HepG2 (cell line): ENCODE data around the gene GLG1. TPM values are rescaled to one million over a fixed set of nuclear protein-coding genes. Genes with fewer than 3 reads are reported as not detected.

ENCODE experiments used
- ATAC-seq: fragments of 200-7000 bp; cut with Tn5 transposase; 3 replicates; pipeline ENCODE4 v1.9.1; 2020; ENCODE audit warnings: mild to moderate bottlenecking, moderate library complexity
- BruUV-seq: library from RNA; stranded (reverse); fragments of 400-500 nt; replicated peaks from 2 replicates; lab custom pipeline; 2021; lab: Mats Ljungman, UMichigan
- CTCF ChIA-PET: fragments of 300-600 bp; formaldehyde crosslinking; extraction: SDS; loops from one replicate; lab custom pipeline; 2021; ENCODE audit warnings: low total read pairs, inconsistent platforms, low intra/inter-chr PET ratio; lab: Yijun Ruan, JAX
- POLR2A ChIA-PET: fragments of 350-600 bp; sonication (Branson Sonifier 250); formaldehyde crosslinking; loops from one replicate; lab custom pipeline; 2020; ENCODE audit warnings: antibody characterized with exemption, inconsistent platforms; lab: Yijun Ruan, JAX
- DNase-seq: peaks from one replicate; pipeline ENCODE4 v3.0.0-alpha.2; 2015; ENCODE audit warnings: low spot score
- FAIRE-seq: peaks from 3 replicates; lab custom pipeline; 2011; peaks lifted over from hg19 to GRCh38; lab: Jason Lieb, UNC
- H2AFZ ChIP-seq: one replicate; pipeline ENCODE4 v1.6.1; 2011; ENCODE audit warnings: low read length, inconsistent platforms
- H3K27ac ChIP-seq: fragments of 300-600 bp; 3 replicates; pipeline ENCODE4 v1.8.0; 2011; ENCODE audit warnings: mixed run types, mild to moderate bottlenecking, mixed read lengths, low read length, inconsistent platforms; ENCODE audit not compliant: insufficient read depth; ENCODE audit errors: extremely low read length
- H3K27me3 ChIP-seq, 2 experiments: fragments of 200-600 bp in 1 of 2; 2 replicates in 1 of 2; 3 replicates in 1 of 2; pipeline versions ENCODE4 v1.6.0 to v1.8.0; 2011; ENCODE audit warnings: low read length in 2 of 2, mild to moderate bottlenecking in 2 of 2, moderate library complexity in 2 of 2, inconsistent platforms in 1 of 2; ENCODE audit not compliant: insufficient read depth in 2 of 2, control insufficient read depth in 1 of 2
- H3K36me3 ChIP-seq, 2 experiments: fragments of 200-600 bp in 1 of 2; replicated peaks in 1 of 2; 2 replicates in 1 of 2; 3 replicates in 1 of 2; pipeline versions ENCODE4 v1.5.1 to v1.8.0; 2011; ENCODE audit warnings: low read length in 2 of 2, inconsistent platforms in 1 of 2; ENCODE audit not compliant: insufficient read depth in 2 of 2, control insufficient read depth in 1 of 2
- H3K4me1 ChIP-seq: 2 replicates; pipeline ENCODE4 v1.5.1; 2012; ENCODE audit warnings: low read length, inconsistent platforms; ENCODE audit not compliant: insufficient read depth
- H3K4me2 ChIP-seq: 2 replicates; pipeline ENCODE4 v1.6.0; 2011; ENCODE audit warnings: low read depth, low read length, inconsistent platforms
- H3K4me3 ChIP-seq, 3 experiments: fragments of 200-600 bp in 1 of 3; sonication (generic), shearing (Covaris generic) in 1 of 3; replicated peaks in 1 of 3; 2 replicates each; pipeline ENCODE4 v1.5.1; 2011 to 2016; ENCODE audit warnings: low read length in 3 of 3, inconsistent platforms in 2 of 3, low read depth in 2 of 3, mild to moderate bottlenecking in 2 of 3, control low read depth in 1 of 3, mixed read lengths in 1 of 3; ENCODE audit not compliant: insufficient read depth in 1 of 3
- H3K79me2 ChIP-seq: one replicate; pipeline ENCODE4 v1.6.1; 2011; ENCODE audit warnings: low read length, inconsistent platforms; ENCODE audit not compliant: insufficient read depth
- H3K9ac ChIP-seq: 2 replicates; pipeline ENCODE4 v1.6.0; 2011; ENCODE audit warnings: mild to moderate bottlenecking, low read depth, low read length, inconsistent platforms; ENCODE audit not compliant: insufficient read depth
- H3K9me3 ChIP-seq: 2 replicates; pipeline ENCODE4 v1.5.1; 2012; ENCODE audit warnings: mild to moderate bottlenecking, low read length
- H4K20me1 ChIP-seq: 2 replicates; pipeline ENCODE4 v1.6.0; 2011; ENCODE audit warnings: inconsistent platforms, mild to moderate bottlenecking, low read length, moderate library complexity; ENCODE audit not compliant: insufficient read depth
- DMTF1 ChIP-seq: sonication (generic); formaldehyde crosslinking; IDR thresholded peaks from 2 replicates; pipeline ENCODE4 v1.4.0; 2020; ENCODE audit warnings: mild to moderate bottlenecking, missing genetic modification reagents
- ZNF564 ChIP-seq: sonication (generic); formaldehyde crosslinking; IDR thresholded peaks from 2 replicates; pipeline ENCODE4 v1.8.1; 2023; ENCODE audit warnings: mild to moderate bottlenecking, missing genetic modification reagents
- WGBS: methylation state at CpG from one replicate; pipeline ENCODE4 v1.1.6; 2017; ENCODE audit warnings: low lambda C conversion rate; 5-methylcytosine and 5-hydroxymethylcytosine counted together
- in situ Hi-C: cut with HindIII; loops from 2 replicates; pipeline ENCODE4 v1.10.0; 2017; ENCODE audit warnings: low pct_unique_long_range_greater_than_20kb; ENCODE audit not compliant: extremely low pct_ligation_motif_present
- intact Hi-C: fragments of 100-400 bp; cut with micrococcal nuclease; formaldehyde crosslinking; loops from one replicate; pipeline ENCODE4 v1.10.0; 2022; ENCODE audit not compliant: unreplicated experiment
- polyA plus RNA-seq, 8 experiments: library from polyadenylated mRNA; depleted of rRNA in 3 of 8; stranded (reverse) in 7 of 8; unstranded in 1 of 8; fragments of >200 nt; fragmentation: Illumina TruSeq in 4 of 8; extraction: Trizol in 4 of 8; gene quantifications; 2 replicates each; pipeline versions ENCODE4 v1.2.1 to v1.2.3, GENCODE V29; 2011 to 2016; ENCODE audit warnings: low read depth in 4 of 8, missing spikeins in 1 of 8, mixed read lengths in 1 of 8; ENCODE audit not compliant: insufficient read depth in 1 of 8
- total RNA-seq, 5 experiments: library from RNA; depleted of rRNA; stranded (reverse); fragments of >200 nt; fragmentation: Illumina TruSeq; extraction: Trizol; gene quantifications; 2 replicates each; pipeline ENCODE4 v1.2.3, GENCODE V29; 2016; ENCODE audit warnings: low read depth in 1 of 5
- TF ChIP-seq, protein P1 (sequence below): sonication (generic); formaldehyde crosslinking; IDR thresholded peaks from 2 replicates; pipeline ENCODE4 v1.5.1; 2020; ENCODE audit warnings: mild to moderate bottlenecking, missing genetic modification reagents, moderate library complexity

GLG1 gene
- total and polyA plus RNA-seq, 2 of the 13 experiments (the other 11 are each of a cell fraction or from before 2014, with no cell fraction given): 87.7 to 141 TPM

DNA sequence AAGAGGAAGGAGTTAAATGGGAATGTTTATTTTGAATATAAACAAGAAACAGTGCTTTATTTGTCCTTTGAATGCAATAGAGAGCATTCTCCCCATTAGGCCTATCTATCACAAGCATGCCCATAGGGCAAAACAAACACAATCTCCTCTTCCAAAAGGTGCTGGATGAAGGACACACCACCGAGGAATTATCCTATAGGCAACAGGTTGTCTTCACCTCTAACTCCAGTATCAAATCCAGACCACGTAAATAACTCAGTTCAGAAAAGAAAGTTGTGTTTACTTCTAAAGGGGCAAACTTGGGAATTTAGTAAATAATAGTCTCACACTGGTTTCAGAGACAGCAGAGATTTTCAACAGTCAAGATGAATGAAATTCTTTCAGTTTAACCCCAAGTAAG, 101.9 kb downstream of the GLG1 start:
- ChIA-PET CTCF (no interaction called here), POLR2A (no interaction called here)
- no peak overlapping the region for H3K4me2 ChIP-seq
- TF ChIP-seq DMTF1 (CRISPR knock-in tag) (no peak), ZNF564 (CRISPR knock-in tag) (no peak)
- no peak overlapping the region for H3K27ac ChIP-seq
- no peak overlapping the region for H2AFZ ChIP-seq
- H3K4me3 ChIP-seq: no peak overlapping the region
- no peaks in the 10 kb centered on the region for H3K27me3 ChIP-seq
- H3K9me3 ChIP-seq: no peaks in the 10 kb centered on the region
- H3K79me2 ChIP-seq: no peaks in the 10 kb centered on the region
- ATAC-seq (no peak), FAIRE-seq (no peak), DNase-seq (no peak)
- H4K20me1 ChIP-seq: no peaks in the 10 kb centered on the region
- H3K9ac ChIP-seq: no peak overlapping the region
- in situ Hi-C loops (no loop called here), intact Hi-C loops (loop anchor here (10.0 kb wide), 1 partner anchor 100 kb away; the partner anchor contains the start of gene GLG1)
- BruUV-seq: no TSS peak
- H3K4me1 ChIP-seq: no peaks in the 10 kb centered on the region
- 95% methylated on average over 2 of the region's 2 CpGs for WGBS
- peaks cover 17 to 50% of the 10 kb centered on the region in 2 experiments for H3K36me3 ChIP-seq

DNA sequence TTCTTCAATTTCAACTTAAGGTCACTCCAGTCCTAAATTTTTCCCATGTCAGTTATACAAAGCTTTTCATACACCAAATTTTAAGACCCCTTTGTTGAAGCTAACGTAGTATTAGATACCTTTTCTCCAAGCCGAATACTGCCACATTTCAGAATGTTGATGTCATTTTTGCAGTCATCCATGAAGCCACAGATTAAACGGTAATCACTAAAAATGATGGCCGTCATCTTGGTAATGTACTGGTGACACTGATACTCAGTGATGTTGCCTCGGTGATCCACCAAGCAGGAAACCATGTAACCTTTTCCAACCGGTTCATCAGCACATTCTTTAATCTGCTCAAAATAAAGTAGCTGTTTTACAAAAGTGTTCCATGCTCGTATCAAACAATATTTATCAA, 103.5 kb downstream of the GLG1 start:
- FAIRE-seq (no peak), DNase-seq (no peak), ATAC-seq (no peak)
- BruUV-seq: no TSS peak
- peaks cover 20 to 50% of the 10 kb centered on the region in 2 experiments for H3K36me3 ChIP-seq
- H3K4me2 ChIP-seq: no peak overlapping the region
- TF ChIP-seq, protein P1, sequence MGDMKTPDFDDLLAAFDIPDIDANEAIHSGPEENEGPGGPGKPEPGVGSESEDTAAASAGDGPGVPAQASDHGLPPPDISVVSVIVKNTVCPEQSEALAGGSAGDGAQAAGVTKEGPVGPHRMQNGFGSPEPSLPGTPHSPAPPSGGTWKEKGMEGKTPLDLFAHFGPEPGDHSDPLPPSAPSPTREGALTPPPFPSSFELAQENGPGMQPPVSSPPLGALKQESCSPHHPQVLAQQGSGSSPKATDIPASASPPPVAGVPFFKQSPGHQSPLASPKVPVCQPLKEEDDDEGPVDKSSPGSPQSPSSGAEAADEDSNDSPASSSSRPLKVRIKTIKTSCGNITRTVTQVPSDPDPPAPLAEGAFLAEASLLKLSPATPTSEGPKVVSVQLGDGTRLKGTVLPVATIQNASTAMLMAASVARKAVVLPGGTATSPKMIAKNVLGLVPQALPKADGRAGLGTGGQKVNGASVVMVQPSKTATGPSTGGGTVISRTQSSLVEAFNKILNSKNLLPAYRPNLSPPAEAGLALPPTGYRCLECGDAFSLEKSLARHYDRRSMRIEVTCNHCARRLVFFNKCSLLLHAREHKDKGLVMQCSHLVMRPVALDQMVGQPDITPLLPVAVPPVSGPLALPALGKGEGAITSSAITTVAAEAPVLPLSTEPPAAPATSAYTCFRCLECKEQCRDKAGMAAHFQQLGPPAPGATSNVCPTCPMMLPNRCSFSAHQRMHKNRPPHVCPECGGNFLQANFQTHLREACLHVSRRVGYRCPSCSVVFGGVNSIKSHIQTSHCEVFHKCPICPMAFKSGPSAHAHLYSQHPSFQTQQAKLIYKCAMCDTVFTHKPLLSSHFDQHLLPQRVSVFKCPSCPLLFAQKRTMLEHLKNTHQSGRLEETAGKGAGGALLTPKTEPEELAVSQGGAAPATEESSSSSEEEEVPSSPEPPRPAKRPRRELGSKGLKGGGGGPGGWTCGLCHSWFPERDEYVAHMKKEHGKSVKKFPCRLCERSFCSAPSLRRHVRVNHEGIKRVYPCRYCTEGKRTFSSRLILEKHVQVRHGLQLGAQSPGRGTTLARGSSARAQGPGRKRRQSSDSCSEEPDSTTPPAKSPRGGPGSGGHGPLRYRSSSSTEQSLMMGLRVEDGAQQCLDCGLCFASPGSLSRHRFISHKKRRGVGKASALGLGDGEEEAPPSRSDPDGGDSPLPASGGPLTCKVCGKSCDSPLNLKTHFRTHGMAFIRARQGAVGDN (CRISPR knock-in tag): no peak
- ChIA-PET POLR2A (no interaction called here), CTCF (no interaction called here)
- H3K9me3 ChIP-seq: no peaks in the 10 kb centered on the region
- WGBS: 97% methylated on average over 7 of the region's 7 CpGs
- no peak overlapping the region for H3K27ac ChIP-seq
- no peak overlapping the region for H3K4me3 ChIP-seq
- no peaks in the 10 kb centered on the region for H3K4me1 ChIP-seq
- in situ Hi-C loops (no loop called here), intact Hi-C loops (loop anchor here (10.0 kb wide), 1 partner anchor 101 kb away; the partner anchor contains the start of gene GLG1)
- no peaks in the 10 kb centered on the region for H4K20me1 ChIP-seq
- H3K27me3 ChIP-seq: no peaks in the 10 kb centered on the region
- H3K79me2 ChIP-seq: no peaks in the 10 kb centered on the region
- no peak overlapping the region for H3K9ac ChIP-seq
- no peak overlapping the region for H2AFZ ChIP-seq
